K562 (cell line): Measurements from ENCODE around the gene TCF4. TPM values are rescaled to one million over a fixed set of nuclear protein-coding genes. Genes with fewer than 3 reads are reported as not detected.

Experiments used
- CBFA2T2 ChIP-seq: fragments of 450-650 bp; conservative IDR thresholded peaks from 2 replicates; pipeline ENCODE4 v1.6.1; 2017; ENCODE audit warnings: mild to moderate bottlenecking
- FOXP1 ChIP-seq: sonication (generic); formaldehyde crosslinking; IDR thresholded peaks from 2 replicates; pipeline ENCODE4 v1.8.0; 2022; ENCODE audit warnings: mild to moderate bottlenecking, missing genetic modification reagents
- KLF16 ChIP-seq: IDR thresholded peaks from 2 replicates; pipeline ENCODE4 v1.6.1; 2016; ENCODE audit warnings: antibody characterized with exemption
- REST ChIP-seq, 2 experiments: fragments of 450-650 bp; formaldehyde crosslinking in 1 of 2; IDR thresholded peaks; 2 replicates each; pipeline versions ENCODE4 v1.4.0 to v1.6.1; 2014 to 2020; ENCODE audit warnings: mild to moderate bottlenecking in 2 of 2, borderline replicate concordance in 1 of 2, low read depth in 1 of 2
- XRCC5 ChIP-seq: fragments of 200-400 bp; formaldehyde crosslinking; IDR thresholded peaks from 2 replicates; pipeline ENCODE4 v1.6.1; 2017; ENCODE audit warnings: low read depth, mild to moderate bottlenecking, low read length
- polyA plus RNA-seq, 8 experiments: library from polyadenylated mRNA; depleted of rRNA in 4 of 8; stranded (reverse) in 5 of 8; unstranded in 3 of 8; fragments of >200 nt; fragmentation: Nextera tagmentation in 2 of 8; fragmentation: Illumina TruSeq in 1 of 8; extraction: Ambion mirVana in 2 of 8; extraction: Trizol in 1 of 8; gene quantifications; 2 replicates each; pipeline versions ENCODE4 v1.2.1 to v1.2.3, GENCODE V29; 2011 to 2014; ENCODE audit warnings: inconsistent platforms in 1 of 8, missing spikeins in 1 of 8
- total RNA-seq, 7 experiments: library from RNA; depleted of rRNA in 6 of 7; stranded (reverse); fragments of >200 nt in 6 of 7; fragmentation: Illumina TruSeq in 2 of 7; extraction: Trizol in 2 of 7; gene quantifications; 2 replicates each; pipeline versions ENCODE4 v1.2.1 to v1.2.3, GENCODE V29; 2011 to 2021; ENCODE audit warnings: low replicate concordance in 1 of 7

Gene TCF4
- total and polyA plus RNA-seq, 9 of the 15 experiments (the other 6 are each of a cell fraction or from before 2014, with no cell fraction given) = 4.8 to 24.7 (median 15.2) TPM

DNA sequence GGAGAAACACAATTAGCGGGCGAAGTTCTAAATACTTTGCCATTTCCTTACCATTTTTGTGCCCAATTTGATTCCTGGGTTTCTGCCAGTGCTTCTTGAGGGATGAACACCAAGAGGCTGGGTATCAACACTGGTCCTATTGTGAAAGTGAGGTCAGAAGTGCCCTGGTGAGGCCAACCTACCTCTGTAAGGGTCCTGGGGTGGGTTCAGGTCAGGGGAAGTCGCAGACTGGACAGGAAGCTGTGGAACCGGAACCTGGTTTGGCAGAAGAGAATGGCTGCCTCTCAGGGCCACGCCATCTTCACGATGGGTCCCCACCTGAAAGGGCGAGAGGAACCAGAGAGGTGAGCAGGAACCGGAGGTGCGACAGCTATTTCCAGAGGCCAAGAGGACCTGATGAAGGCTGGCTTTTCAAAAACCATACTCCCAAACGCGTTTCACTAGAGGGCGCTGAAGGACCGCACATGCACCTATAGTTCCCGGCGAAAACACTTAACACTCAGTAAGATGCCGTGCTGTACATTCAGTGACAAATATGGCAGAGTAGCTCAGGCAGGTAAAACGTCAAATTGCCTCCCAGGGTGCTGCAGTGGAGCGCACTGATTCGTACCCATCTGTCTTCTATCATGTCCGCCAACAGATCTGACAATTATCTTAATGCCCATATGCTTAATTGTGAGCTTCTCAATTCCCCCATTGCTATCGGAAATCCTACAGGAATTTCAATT, 353.5 kb downstream of the TCF4 start (continued):
- peak; percentile 51; the same call in 1 of the 2 replicates for TF ChIP-seq REST (IDR thresholded peaks at IDR 0.05; ENCODE audit: borderline replicate concordance)
- TF ChIP-seq REST (CRISPR knock-in tag; IDR thresholded peaks at IDR 0.05; ENCODE audit: low read depth) = no peak
- TF ChIP-seq KLF16 = peak; percentile 23; the same call in 1 of the 2 replicates
- 0 out of 2 replicates have a peak, but pooled peaks have one; percentile 44 for TF ChIP-seq XRCC5
- no peak for TF ChIP-seq FOXP1
- 0 out of 2 replicates have a peak, but pooled peaks have one; percentile 6 for TF ChIP-seq CBFA2T2
